T-cell (primary cell): ENCODE measurements around the gene CUX1. TPM values are rescaled to one million over a fixed set of nuclear protein-coding genes. Genes with fewer than 3 reads are reported as not detected.
"Not testable (repeated sequence)": the region's sequence is repeated elsewhere in the genome, so short reads cannot be mapped to it uniquely, and the experiment has no call there.

Experiments
- ATAC-seq, 4 experiments: fragments of 200-7000 bp in 3 of 4; fragments of 150-1000 bp in 1 of 4; cut with Tn5 transposase; replicated peaks in 1 of 4; 1 replicate in 3 of 4; 2 replicates in 1 of 4; pipeline ENCODE4 v1.10.0; 2021; ENCODE audit warnings: moderate library complexity in 3 of 4, mild to moderate bottlenecking in 2 of 4, moderate number of reproducible peaks in 1 of 4
- CTCF ChIA-PET, 2 donors: fragments of 300-600 bp; sonication (Branson Sonifier 250); formaldehyde crosslinking; loops; one replicate each; lab custom pipeline; 2022; ENCODE audit warnings: antibody characterized with exemption in 2 of 2; lab: Charles Lee
- POLR2A ChIA-PET, 2 donors: fragments of 300-600 bp; sonication (Branson Sonifier 250); formaldehyde crosslinking; loops; one replicate each; lab custom pipeline; 2022; ENCODE audit warnings: antibody characterized with exemption in 2 of 2; lab: Charles Lee
- DNase-seq, 35 experiments: peaks; one replicate each; pipeline versions ENCODE4 v3.0.0 to v3.0.0-alpha.2; 2013 to 2023
- H3K27ac ChIP-seq: one replicate; pipeline ENCODE4 v1.5.1; 2013; ENCODE audit warnings: low read length
- H3K27me3 ChIP-seq, 2 experiments: replicated peaks in 1 of 2; 1 replicate in 1 of 2; 2 replicates in 1 of 2; pipeline versions ENCODE4 v1.6.1 to v1.7.0; 2013; ENCODE audit warnings: low read length in 1 of 2, mixed read lengths in 1 of 2; ENCODE audit not compliant: control insufficient read depth in 2 of 2, insufficient read depth in 2 of 2; ENCODE audit errors: extremely low read depth in 1 of 2
- H3K36me3 ChIP-seq, 2 donors: 1 replicate in 1 of 2; 2 replicates in 1 of 2; pipeline versions ENCODE4 v1.6.1 to v1.7.0; 2013; ENCODE audit warnings: low read length in 1 of 2; ENCODE audit not compliant: control insufficient read depth in 2 of 2, insufficient read depth in 1 of 2; ENCODE audit errors: extremely low read depth in 1 of 2
- H3K4me1 ChIP-seq, 2 experiments: 1 replicate in 1 of 2; 2 replicates in 1 of 2; pipeline versions ENCODE4 v1.6.1 to v1.7.0; 2013; ENCODE audit warnings: low read length in 2 of 2, mixed read lengths in 1 of 2; ENCODE audit not compliant: insufficient read depth in 2 of 2, control insufficient read depth in 1 of 2; ENCODE audit errors: extremely low read depth in 1 of 2
- H3K4me3 ChIP-seq, 2 donors: 1 replicate in 1 of 2; 2 replicates in 1 of 2; pipeline versions ENCODE4 v1.5.1 to v1.7.0; 2013; ENCODE audit warnings: mild to moderate bottlenecking in 2 of 2, low read length in 1 of 2, moderate library complexity in 1 of 2; ENCODE audit not compliant: control insufficient read depth in 1 of 2; ENCODE audit errors: extremely low read depth in 1 of 2
- H3K9me3 ChIP-seq: 2 replicates; pipeline ENCODE4 v1.7.0; 2013
- H3K27ac Mint-ChIP-seq, 2 donors: one replicate each; pipeline ENCODE4 v1.8.0; 2020 to 2021; ENCODE audit warnings: mild to moderate bottlenecking in 2 of 2, mixed read lengths in 2 of 2
- H3K27me3 Mint-ChIP-seq, 2 donors: one replicate each; pipeline ENCODE4 v1.8.0; 2021 to 2022; ENCODE audit warnings: mixed read lengths in 2 of 2
- H3K36me3 Mint-ChIP-seq: one replicate; pipeline ENCODE4 v1.8.0; 2021; ENCODE audit warnings: mixed read lengths
- H3K4me1 Mint-ChIP-seq, 3 donors: one replicate each; pipeline ENCODE4 v1.8.0; 2020 to 2022; ENCODE audit warnings: mixed read lengths in 3 of 3, mild to moderate bottlenecking in 1 of 3
- H3K4me3 Mint-ChIP-seq, 3 donors: one replicate each; pipeline ENCODE4 v1.8.0; 2020 to 2022; ENCODE audit warnings: mild to moderate bottlenecking in 3 of 3, mixed read lengths in 3 of 3, moderate library complexity in 3 of 3
- H3K9me3 Mint-ChIP-seq, 3 donors: one replicate each; pipeline ENCODE4 v1.8.0; 2020 to 2022; ENCODE audit warnings: mixed read lengths in 3 of 3
- WGBS: methylation state at CpG from one replicate; pipeline ENCODE4 v1.1.5; 2013; ENCODE audit warnings: missing lambda C conversion rate; ENCODE audit not compliant: insufficient coverage; 5-methylcytosine and 5-hydroxymethylcytosine counted together
- total RNA-seq, 35 experiments: library from RNA in 6 of 35; stranded (reverse) in 6 of 35; fragments of 120-200 nt in 1 of 35; gene quantifications; one replicate each; pipeline versions ENCODE4 v1.2.1 to v1.2.4 and lab custom pipeline; 2013 to 2026

CUX1 gene
- total RNA-seq, 5 donors from 2014 or later (not counting 1 experiment from before 2014, with no cell fraction given): 36.9 to 50.2 (median 42.8) TPM

DNA sequence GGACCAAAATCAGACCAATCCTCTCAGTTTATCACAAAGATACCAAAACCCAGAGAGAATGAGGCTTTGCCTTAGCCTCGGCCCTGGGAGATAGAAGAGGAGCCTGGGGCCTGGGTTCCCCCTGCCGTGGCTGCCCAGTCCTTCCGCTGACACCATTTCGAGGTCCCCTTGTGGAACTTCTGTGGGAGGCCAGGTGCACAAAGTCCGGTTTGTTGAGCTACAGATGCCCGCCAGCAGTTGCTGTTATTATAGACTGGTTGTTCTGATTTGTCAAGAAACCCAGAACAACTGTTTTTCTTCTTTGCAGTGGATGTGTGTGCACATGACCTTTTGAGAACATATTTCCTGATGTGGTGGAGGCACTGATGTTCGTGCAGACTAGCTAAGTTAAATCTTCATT is 47.6 kb downstream of the CUX1 start:
- H3K4me1 ChIP-seq: peaks cover 0 to 14% of the 10 kb centered on the region in 2 experiments
- no peaks in the 10 kb centered on the region for H3K9me3 ChIP-seq
- no peak overlapping the region for H3K4me3 Mint-ChIP-seq
- no peak overlapping the region for H3K4me3 ChIP-seq
- 82% methylated on average over 6 of the region's 7 CpGs for WGBS
- H3K27ac ChIP-seq: no peak overlapping the region
- CTCF ChIA-PET: no interaction called here
- no peaks in the 10 kb centered on the region for H3K9me3 Mint-ChIP-seq
- no peaks in the 10 kb centered on the region for H3K27me3 Mint-ChIP-seq
- ATAC-seq (no peak), DNase-seq (no peak)
- H3K4me1 Mint-ChIP-seq: peaks cover 30 to 51% (median 36%) of the 10 kb centered on the region in 3 donors
- H3K27ac Mint-ChIP-seq: no peak overlapping the region
- no peaks in the 10 kb centered on the region for H3K27me3 ChIP-seq
- peaks cover 10% of the 10 kb centered on the region for H3K36me3 Mint-ChIP-seq
- H3K36me3 ChIP-seq: peaks cover 0 to 3% of the 10 kb centered on the region in 2 donors
- POLR2A ChIA-PET: interaction anchor here in 1 of 2 donors (0.5 kb wide), 1 partner anchor 16 kb away, joined by 5 read pairs; no protein-coding TSS in a partner anchor

DNA sequence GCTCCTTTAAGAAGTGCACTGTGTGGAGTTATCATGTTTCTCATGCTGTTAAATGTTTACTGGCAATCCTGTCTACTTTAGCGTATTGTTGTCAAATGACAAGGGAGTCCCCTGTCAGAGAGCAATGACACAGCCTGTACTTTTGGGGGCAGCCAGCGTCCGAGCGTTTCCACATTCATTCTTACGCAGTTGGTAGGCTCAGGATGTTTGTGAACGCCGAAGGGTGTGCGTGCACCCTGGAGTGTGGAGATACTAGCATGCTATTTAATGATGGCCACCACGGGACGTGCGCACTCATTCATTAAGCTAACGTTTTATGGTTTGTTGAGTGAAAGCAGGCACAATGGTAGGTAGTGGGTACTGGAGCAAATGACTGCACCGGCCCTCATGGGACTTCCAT is 48.0 kb downstream of the CUX1 start:
- Mint-ChIP-seq H3K27ac (no peak overlapping the region), H3K4me1 (peaks cover 32 to 51% (median 38%) of the 10 kb centered on the region in 3 donors), H3K9me3 (no peaks in the 10 kb centered on the region), H3K4me3 (no peak overlapping the region), H3K27me3 (no peaks in the 10 kb centered on the region), H3K36me3 (peaks cover 10% of the 10 kb centered on the region)
- Histone ChIP-seq H3K9me3 (no peaks in the 10 kb centered on the region), H3K36me3 (peaks cover 0 to 3% of the 10 kb centered on the region in 2 donors), H3K27ac (no peak overlapping the region), H3K4me1 (peaks cover 0 to 14% of the 10 kb centered on the region in 2 experiments), H3K27me3 (no peaks in the 10 kb centered on the region), H3K4me3 (no peak overlapping the region)
- DNase-seq (no peak), ATAC-seq (no peak)
- POLR2A ChIA-PET: interaction anchor here in 1 of 2 donors (0.5 to 0.7 kb wide), 2 partner anchors 16 to 17 kb away, joined by 4 to 5 read pairs; no protein-coding TSS in a partner anchor
- CTCF ChIA-PET: no interaction called here
- 100% methylated on average over 13 of the region's 13 CpGs for WGBS

DNA sequence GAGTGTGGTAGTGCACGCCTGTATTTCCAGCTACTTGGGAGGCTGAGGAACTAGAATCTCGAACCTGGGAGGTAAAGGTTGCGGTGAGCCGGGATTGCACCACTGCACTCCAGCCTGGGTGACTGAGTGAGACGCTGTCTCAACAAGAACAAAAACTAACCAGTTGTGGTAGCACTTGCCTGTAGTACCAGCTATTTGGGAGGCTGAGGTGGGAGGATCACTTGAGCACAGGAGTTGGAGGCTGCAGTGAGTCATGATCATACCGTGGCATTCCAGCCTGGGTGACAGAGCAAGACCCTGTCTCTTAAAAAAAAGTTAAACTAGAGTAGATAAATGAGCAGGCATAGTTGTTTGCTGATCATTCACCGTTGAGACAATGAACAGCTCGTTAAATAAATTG is 48.9 kb downstream of the CUX1 start:
- WGBS: 96% methylated on average over 6 of the region's 8 CpGs
- Mint-ChIP-seq H3K36me3 (peaks cover 10% of the 10 kb centered on the region), H3K9me3 (no peaks in the 10 kb centered on the region), H3K27ac (no peak overlapping the region), H3K4me3 (no peak overlapping the region), H3K4me1 (peaks cover 29 to 43% (median 38%) of the 10 kb centered on the region in 3 donors), H3K27me3 (no peaks in the 10 kb centered on the region)
- H3K27ac ChIP-seq: no peak overlapping the region
- H3K4me3 ChIP-seq: no peak overlapping the region
- peaks cover 0 to 3% of the 10 kb centered on the region in 2 donors for H3K36me3 ChIP-seq
- H3K4me1 ChIP-seq: peaks cover 0 to 14% of the 10 kb centered on the region in 2 experiments
- ChIA-PET POLR2A (interaction anchor here in 1 of 2 donors (0.7 kb wide), 1 partner anchor 16 kb away, joined by 4 read pairs; no protein-coding TSS in a partner anchor), CTCF (no interaction called here)
- no peak for DNase-seq
- H3K9me3 ChIP-seq: no peaks in the 10 kb centered on the region
- no peak for ATAC-seq
- H3K27me3 ChIP-seq: no peaks in the 10 kb centered on the region

DNA sequence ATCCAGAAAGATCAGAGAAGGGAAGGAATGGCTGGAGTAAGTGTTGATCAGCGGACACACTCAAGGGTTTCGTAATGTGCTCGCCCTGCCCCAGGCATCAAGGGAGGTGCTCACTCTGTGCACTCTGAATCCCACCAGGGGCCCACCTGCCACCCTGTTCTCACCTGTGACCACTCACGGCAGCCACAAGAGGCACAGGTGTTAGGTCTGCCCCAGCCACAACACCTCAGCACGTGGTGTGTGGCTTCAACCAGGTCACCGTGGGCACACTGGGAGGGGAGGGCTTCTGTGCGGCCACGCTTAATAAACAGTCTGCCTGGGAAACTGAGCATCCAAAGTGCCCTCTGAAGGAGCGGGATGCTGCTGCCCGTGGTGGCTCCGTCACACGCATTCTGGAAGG is 49.8 kb downstream of the CUX1 start:
- CTCF ChIA-PET: no interaction called here
- POLR2A ChIA-PET: no interaction called here

DNA sequence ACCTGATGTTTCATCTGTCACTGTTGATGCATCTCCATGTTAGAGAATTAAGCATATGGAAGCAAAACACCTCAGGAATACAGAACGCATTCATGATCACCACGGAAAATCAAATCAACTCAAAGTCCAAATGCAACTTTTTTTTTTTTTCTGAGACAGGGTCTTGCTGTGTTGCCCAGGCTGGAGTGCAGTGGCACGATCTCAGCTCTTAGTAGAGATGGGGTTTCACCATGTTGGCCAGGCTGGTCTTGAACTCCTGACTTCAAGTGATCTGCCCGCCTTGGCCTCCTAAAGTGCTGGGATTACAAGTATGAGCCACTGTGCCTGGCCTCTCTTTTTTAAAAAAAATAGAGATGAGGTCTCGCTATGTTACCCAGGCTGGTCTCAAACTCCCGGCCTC is 50.3 kb downstream of the CUX1 start:
- Mint-ChIP-seq H3K36me3 (peaks cover 10% of the 10 kb centered on the region), H3K4me1 (peaks cover 31 to 43% (median 38%) of the 10 kb centered on the region in 3 donors)
- 100% methylated on average over 1 of the region's 6 CpGs for WGBS
- H3K27ac Mint-ChIP-seq, H3K9me3 Mint-ChIP-seq, H3K9me3 ChIP-seq, H3K27ac ChIP-seq, H3K4me3 ChIP-seq, DNase-seq, CTCF ChIA-PET, POLR2A ChIA-PET, H3K4me3 Mint-ChIP-seq, H3K36me3 ChIP-seq, H3K27me3 ChIP-seq, H3K27me3 Mint-ChIP-seq, ATAC-seq: not testable (repeated sequence)
- peaks cover 0 to 14% of the 10 kb centered on the region in 2 experiments for H3K4me1 ChIP-seq

More for the DNA sequence above, 49.8 kb downstream of the CUX1 start:
- Histone ChIP-seq H3K27me3 (no peaks in the 10 kb centered on the region), H3K4me3 (no peak overlapping the region), H3K4me1 (peaks cover 0 to 14% of the 10 kb centered on the region in 2 experiments), H3K36me3 (peaks cover 0 to 3% of the 10 kb centered on the region in 2 donors), H3K9me3 (no peaks in the 10 kb centered on the region), H3K27ac (no peak overlapping the region)
- Mint-ChIP-seq H3K4me3 (no peak overlapping the region), H3K9me3 (no peaks in the 10 kb centered on the region), H3K36me3 (peaks cover 10% of the 10 kb centered on the region), H3K27me3 (no peaks in the 10 kb centered on the region), H3K4me1 (peaks cover 30 to 43% (median 38%) of the 10 kb centered on the region in 3 donors), H3K27ac (no peak overlapping the region)
- WGBS: 58% methylated on average over 6 of the region's 12 CpGs
- no peak for ATAC-seq
- DNase-seq: no peak

DNA sequence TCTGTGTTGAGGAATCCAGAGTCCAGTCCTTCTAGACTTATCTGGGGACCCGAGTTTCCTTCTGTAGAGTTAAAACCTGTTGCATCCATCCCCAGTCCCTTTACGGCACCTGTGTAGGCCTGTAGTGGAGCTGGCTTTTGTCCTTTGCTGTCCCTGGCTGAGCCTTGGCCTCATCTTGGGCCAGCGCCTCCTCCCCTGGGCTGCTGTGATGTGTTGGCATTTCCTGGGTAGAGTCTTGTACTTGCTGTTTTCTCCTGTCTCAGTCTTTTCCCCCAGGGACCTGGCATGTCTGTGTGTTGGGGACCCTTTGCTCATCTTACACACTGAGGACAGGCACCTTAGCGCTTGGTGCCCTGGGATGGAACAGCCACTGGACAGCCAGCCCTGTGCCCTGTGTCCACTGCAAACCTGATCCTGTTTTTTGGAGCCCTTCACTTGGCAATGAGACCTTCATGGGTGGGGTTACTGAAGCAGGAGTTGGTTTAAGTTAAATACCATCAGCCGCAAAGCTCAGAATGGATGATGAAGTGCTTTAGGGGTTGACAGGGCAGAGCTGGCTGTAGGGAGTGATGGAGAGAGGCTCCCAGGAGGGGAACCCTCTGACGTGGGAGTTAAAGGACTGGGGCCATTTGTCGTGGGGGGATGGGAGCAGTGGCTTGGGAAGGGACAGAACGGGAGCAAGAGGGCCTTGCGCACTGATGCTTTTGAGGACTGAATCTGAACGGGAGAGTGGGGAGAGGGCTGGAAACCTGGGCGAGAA is 50.9 kb downstream of the CUX1 start:
- Histone ChIP-seq H3K4me3 (no peak overlapping the region), H3K27me3 (no peaks in the 10 kb centered on the region), H3K4me1 (peaks cover 0 to 14% of the 10 kb centered on the region in 2 experiments), H3K36me3 (peaks cover 0 to 3% of the 10 kb centered on the region in 2 donors), H3K27ac (no peak overlapping the region), H3K9me3 (no peaks in the 10 kb centered on the region)
- DNase-seq (no peak), ATAC-seq (no peak)
- Mint-ChIP-seq H3K9me3 (no peaks in the 10 kb centered on the region), H3K27ac (no peak overlapping the region), H3K27me3 (no peaks in the 10 kb centered on the region), H3K36me3 (peaks cover 10% of the 10 kb centered on the region), H3K4me1 (peaks cover 31 to 42% (median 38%) of the 10 kb centered on the region in 3 donors), H3K4me3 (no peak overlapping the region)
- ChIA-PET CTCF (interaction anchor here in 1 of 2 donors (0.6 kb wide), 1 partner anchor 21 kb away, joined by 7 read pairs; no protein-coding TSS in a partner anchor), POLR2A (no interaction called here)
- 96% methylated on average over 10 of the region's 11 CpGs for WGBS
